Neural cell (in vitro differentiated cells): ENCODE measurements around the gene ERFL. TPM values are rescaled to one million over a fixed set of nuclear protein-coding genes. Genes with fewer than 3 reads are reported as not detected.

Source experiments
- H2AFZ ChIP-seq: fragments of 200-600, 300-800 bp; sonication (generic), shearing (Covaris generic); 2 replicates; pipeline ENCODE4 v1.6.0; 2014; ENCODE audit warnings: low read depth, mild to moderate bottlenecking, antibody characterized with exemption, low read length, moderate library complexity
- H3F3A ChIP-seq: fragments of 200-600 bp; shearing (Covaris generic); 2 replicates; pipeline ENCODE4 v1.6.1; 2016; ENCODE audit warnings: mild to moderate bottlenecking, moderate library complexity, mixed read lengths, antibody characterized with exemption, low read length; ENCODE audit not compliant: insufficient read depth, poor library complexity, severe bottlenecking
- H3K27ac ChIP-seq: fragments of 200-600, 300-800 bp; sonication (generic), shearing (Covaris generic); 2 replicates; pipeline ENCODE4 v1.5.1; 2014; ENCODE audit warnings: mild to moderate bottlenecking, low read length, moderate library complexity
- H3K27me3 ChIP-seq: fragments of 300-800, 200-600 bp; sonication (generic), shearing (Covaris generic); 2 replicates; pipeline ENCODE4 v1.6.0; 2014; ENCODE audit warnings: mild to moderate bottlenecking, low read depth, low read length, moderate library complexity; ENCODE audit not compliant: insufficient read depth
- H3K36me3 ChIP-seq: fragments of 300-800, 200-600 bp; sonication (generic), shearing (Covaris generic); 2 replicates; pipeline ENCODE4 v1.5.1; 2014; ENCODE audit warnings: mild to moderate bottlenecking, antibody characterized with exemption, low read length, moderate library complexity; ENCODE audit not compliant: insufficient read depth
- H3K4me2 ChIP-seq: fragments of 300-800, 200-600 bp; sonication (generic), shearing (Covaris generic); 2 replicates; pipeline ENCODE4 v1.6.0; 2014; ENCODE audit warnings: mild to moderate bottlenecking, low read length
- H3K4me3 ChIP-seq: fragments of 300-800, 200-600 bp; sonication (generic), shearing (Covaris generic); 2 replicates; pipeline ENCODE4 v1.5.1; 2014; ENCODE audit warnings: mild to moderate bottlenecking, low read length, moderate library complexity
- H3K79me2 ChIP-seq: fragments of 200-600 bp; shearing (Covaris generic); replicated peaks from 2 replicates; pipeline ENCODE4 v1.6.0; 2014; ENCODE audit warnings: mild to moderate bottlenecking, low read length, moderate library complexity; ENCODE audit not compliant: insufficient read depth
- H3K9ac ChIP-seq: fragments of 300-800, 200-600 bp; sonication (generic), shearing (Covaris generic); 2 replicates; pipeline ENCODE4 v1.6.1; 2016; ENCODE audit warnings: mild to moderate bottlenecking, low read length, mixed read lengths
- H3K9me2 ChIP-seq: fragments of 200-600 bp; shearing (Covaris generic); 2 replicates; pipeline ENCODE4 v1.6.1; 2016; ENCODE audit warnings: mild to moderate bottlenecking, low read length, mixed read lengths; ENCODE audit not compliant: insufficient read depth
- H3K9me3 ChIP-seq: fragments of 200-600, 300-800 bp; sonication (generic), shearing (Covaris generic); 2 replicates; pipeline ENCODE4 v1.6.1; 2016; ENCODE audit warnings: mild to moderate bottlenecking, mixed run types, low read length, moderate library complexity, mixed read lengths
- H4K20me1 ChIP-seq: fragments of 200-600 bp; shearing (Covaris generic); 2 replicates; pipeline ENCODE4 v1.6.1; 2016; ENCODE audit warnings: mild to moderate bottlenecking, mixed run types; ENCODE audit not compliant: insufficient read depth
- CTCF ChIP-seq: fragments of 450-650 bp; IDR thresholded peaks from 2 replicates; pipeline ENCODE4 v1.5.1; 2014; ENCODE audit warnings: antibody characterized with exemption, mild to moderate bottlenecking, moderate library complexity; ENCODE audit not compliant: poor library complexity, severe bottlenecking
- EP300 ChIP-seq: fragments of 450-650 bp; conservative IDR thresholded peaks from 2 replicates; pipeline ENCODE4 v1.6.1; 2014; ENCODE audit warnings: antibody characterized with exemption, mild to moderate bottlenecking, moderate library complexity; ENCODE audit not compliant: poor library complexity, severe bottlenecking
- EZH2 ChIP-seq: fragments of 200-600, 300-800 bp; shearing (Covaris generic), sonication (generic); IDR thresholded peaks from 2 replicates; pipeline ENCODE4 v1.6.1; 2014; ENCODE audit warnings: antibody characterized with exemption, low read length, borderline replicate concordance, mild to moderate bottlenecking; ENCODE audit not compliant: insufficient read depth, poor library complexity, severe bottlenecking
- MXI1 ChIP-seq: fragments of 450-650 bp; conservative IDR thresholded peaks from 2 replicates; pipeline ENCODE4 v1.6.1; 2014; ENCODE audit warnings: antibody characterized with exemption, mild to moderate bottlenecking; ENCODE audit not compliant: poor library complexity, severe bottlenecking
- POLR2AphosphoS5 ChIP-seq: IDR thresholded peaks from 2 replicates; pipeline ENCODE4 v1.6.1; 2012
- RAD21 ChIP-seq: fragments of 450-650 bp; conservative IDR thresholded peaks from 2 replicates; pipeline ENCODE4 v1.6.1; 2014; ENCODE audit warnings: antibody characterized with exemption, mild to moderate bottlenecking, moderate library complexity
- REST ChIP-seq: IDR thresholded peaks from 2 replicates; pipeline ENCODE4 v1.6.1; 2012; ENCODE audit warnings: borderline replicate concordance
- SMC3 ChIP-seq: fragments of 450-650 bp; conservative IDR thresholded peaks from 2 replicates; pipeline ENCODE4 v1.6.1; 2014; ENCODE audit warnings: antibody characterized with exemption, mild to moderate bottlenecking, moderate library complexity; ENCODE audit not compliant: poor library complexity
- TAF1 ChIP-seq: IDR thresholded peaks from 2 replicates; pipeline ENCODE4 v1.6.1; 2012; ENCODE audit warnings: low read depth
- polyA plus RNA-seq: library from polyadenylated mRNA; depleted of rRNA; stranded (reverse); fragments of >200 nt; gene quantifications from 2 replicates; pipeline ENCODE4 v1.2.3, GENCODE V29; 2014

Gene ERFL
- polyA plus RNA-seq, 1 donor from 2014 or later = 0.31 TPM

- Histone ChIP-seq H3F3A (no peaks in the 10 kb centered on the region), H3K4me3 (no peak overlapping the region), H3K27ac (no peak overlapping the region), H3K9me2 (no peaks in the 10 kb centered on the region), H3K9me3 (no peaks in the 10 kb centered on the region), H2AFZ (no peak overlapping the region), H3K79me2 (no peaks in the 10 kb centered on the region), H3K36me3 (no peaks in the 10 kb centered on the region), H4K20me1 (no peaks in the 10 kb centered on the region), H3K4me2 (no peak overlapping the region), H3K27me3 (no peaks in the 10 kb centered on the region), H3K9ac (no peak overlapping the region)
- TF ChIP-seq POLR2AphosphoS5 (no peak), EZH2 (no peak), TAF1 (no peak), REST (no peak), EP300 (no peak), SMC3 (no peak), MXI1 (no peak)
Observed at GRCh38 chr19:41889896-41890295, 38.4 kb downstream of the ERFL start.

GRCh38 chr19:41888926-41889325, 39.3 kb downstream of the ERFL start:
- no peak overlapping the region for H3K4me2 ChIP-seq
- H3K36me3 ChIP-seq = no peaks in the 10 kb centered on the region
- no peak overlapping the region for H3K9ac ChIP-seq
- no peak for TF ChIP-seq SMC3
- no peak for TF ChIP-seq EZH2
- no peak for TF ChIP-seq MXI1
- TF ChIP-seq TAF1 = no peak
- TF ChIP-seq REST = no peak
- TF ChIP-seq POLR2AphosphoS5 = no peak
- TF ChIP-seq RAD21 = no peak
- no peak for TF ChIP-seq EP300
- TF ChIP-seq CTCF = no peak
- no peak overlapping the region for H2AFZ ChIP-seq
- no peaks in the 10 kb centered on the region for H3K9me2 ChIP-seq
- H3K27me3 ChIP-seq = peaks cover 2% of the 10 kb centered on the region
- no peaks in the 10 kb centered on the region for H3K9me3 ChIP-seq
- no peaks in the 10 kb centered on the region for H4K20me1 ChIP-seq
- H3K27ac ChIP-seq = no peak overlapping the region
- H3K4me3 ChIP-seq = no peak overlapping the region
- H3F3A ChIP-seq = no peaks in the 10 kb centered on the region
- no peaks in the 10 kb centered on the region for H3K79me2 ChIP-seq
